HG02678 (cell line): Measurements from ENCODE around the gene TENT5D.
"Not testable (repeated sequence)": the region's sequence is repeated elsewhere in the genome, so short reads cannot be mapped to it uniquely, and the experiment has no call there.

Experiments used
- ATAC-seq: cut with Tn5 transposase; IDR thresholded peaks from one replicate; pipeline ENCODE4 v1.9.1; 2021; ENCODE audit warnings: mild to moderate bottlenecking, moderate library complexity; ENCODE audit not compliant: unreplicated experiment

Gene TENT5D

GRCh38 chrX:80420147-80420546, at the start of gene TENT5D:
Gene TENT5D, plus strand, starts transcription at chrX:80420447. Its CDS starts 22,093 bp downstream, at chrX:80442540.
- no peak for ATAC-seq

- ATAC-seq: not testable (repeated sequence)
Measured at GRCh38 chrX:80385651-80386050, 34.6 kb upstream of the TENT5D start.

DNA sequence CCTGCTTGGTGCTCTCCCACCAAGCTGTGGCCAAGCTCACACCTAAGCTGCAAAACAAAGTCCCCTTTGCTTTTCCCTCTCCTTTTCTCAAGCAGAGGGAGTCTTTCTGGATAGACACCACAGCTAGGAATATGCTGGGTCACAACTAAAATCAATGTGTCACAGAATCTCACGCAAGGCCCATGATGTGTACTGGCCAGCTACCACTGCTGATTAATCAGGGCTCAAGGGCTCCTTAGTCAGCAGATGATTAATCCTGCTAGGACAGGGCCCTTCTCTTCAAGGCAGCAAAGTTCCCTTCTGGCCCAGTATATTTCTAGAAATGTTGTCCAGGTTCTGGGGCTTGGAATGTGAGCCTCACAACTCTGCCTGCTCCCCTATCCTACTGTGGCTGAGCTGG, 32.0 kb upstream of the TENT5D start:
- ATAC-seq: no peak

- ATAC-seq: no peak
Measured at GRCh38 chrX:80412042-80412441, 8.2 kb upstream of the TENT5D start.

DNA sequence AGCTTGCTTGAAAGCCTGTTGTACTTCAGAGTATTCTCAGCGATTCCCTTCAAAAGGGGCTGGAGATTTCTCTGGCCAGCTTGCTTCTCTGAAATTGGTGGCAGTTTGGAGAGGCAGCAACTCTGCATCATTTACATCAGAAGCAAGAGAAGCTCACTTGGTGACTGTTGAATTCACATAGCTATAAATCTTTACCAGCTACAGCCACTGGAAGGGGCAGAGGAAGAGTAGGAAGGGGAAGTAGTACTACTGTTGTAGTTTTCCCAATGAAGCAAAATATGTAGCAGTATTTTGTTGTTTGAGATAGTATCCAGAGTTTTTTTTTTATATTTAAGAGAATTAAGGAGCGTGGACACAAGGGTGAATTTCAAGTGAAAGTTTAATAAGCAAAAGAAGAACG, 2.8 kb downstream of the TENT5D start:
- ATAC-seq: no peak

GRCh38 chrX:80423744-80424143, 3.5 kb downstream of the TENT5D start:
- no peak for ATAC-seq

GRCh38 chrX:80430826-80431504, 10.7 kb downstream of the TENT5D start:
- no peak for ATAC-seq

DNA sequence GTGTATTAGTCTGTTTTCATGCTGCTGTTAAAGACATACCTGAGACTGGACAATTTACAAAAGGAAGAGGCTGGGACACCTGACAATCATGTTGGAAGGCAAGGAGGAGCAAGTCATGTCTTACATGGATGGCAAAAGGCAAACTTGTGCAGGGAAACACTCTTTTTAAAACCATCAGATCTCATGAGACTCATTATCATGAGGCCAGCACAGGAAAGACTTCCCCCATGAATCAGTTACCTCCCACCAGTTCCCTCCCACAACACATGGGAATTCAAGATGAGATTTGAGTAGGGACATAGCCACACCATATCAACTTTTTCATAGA, 11.2 kb downstream of the TENT5D start:
- ATAC-seq: no peak

- no peak for ATAC-seq
Measured at GRCh38 chrX:80432441-80432840, 12.2 kb downstream of the TENT5D start.

DNA sequence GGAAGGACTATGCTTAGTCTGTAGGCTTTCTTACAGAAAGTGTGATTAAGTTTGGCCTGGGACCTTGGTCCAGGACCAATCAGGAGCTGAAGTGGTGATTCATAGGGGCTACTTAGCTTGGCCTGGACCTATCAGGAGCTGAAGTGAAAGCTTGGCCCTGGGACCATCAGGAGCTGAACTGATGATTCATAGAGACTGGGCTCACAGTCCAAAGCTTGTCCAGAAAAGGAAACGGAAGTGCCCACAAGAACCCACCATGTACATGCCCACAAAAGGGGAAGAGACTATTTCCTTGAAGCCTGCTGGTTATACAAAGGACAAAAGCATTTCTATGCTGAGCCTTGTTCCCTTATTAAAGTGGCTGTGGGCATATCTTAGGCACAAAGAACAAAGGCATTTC, 12.6 kb downstream of the TENT5D start:
- no peak for ATAC-seq

- ATAC-seq: not testable (repeated sequence)
Measured at GRCh38 chrX:80468166-80468565, 47.9 kb downstream of the TENT5D start.

- ATAC-seq: no peak
Measured at GRCh38 chrX:80471582-80471981, 51.3 kb downstream of the TENT5D start.

GRCh38 chrX:80485543-80485942, 65.3 kb downstream of the TENT5D start:
- no peak for ATAC-seq

- ATAC-seq: no peak
Measured at GRCh38 chrX:80486299-80486698, 66.1 kb downstream of the TENT5D start.

GRCh38 chrX:80489166-80489565, 68.9 kb downstream of the TENT5D start:
- ATAC-seq: no peak
